Dermis blood vessel endothelial cell (primary cell): ENCODE measurements around the gene PSMD12. TPM values are rescaled to one million over a fixed set of nuclear protein-coding genes. Genes with fewer than 3 reads are reported as not detected.
A peak's percentile ranks its signal among the peaks of the same experiment; 100 is the strongest.
"Not testable (repeated sequence)": the region's sequence is repeated elsewhere in the genome, so short reads cannot be mapped to it uniquely, and the experiment has no call there.

ENCODE experiments used
- DNase-seq: peaks from one replicate; pipeline ENCODE4 v3.0.0; 2010
- total RNA-seq: library from RNA; depleted of rRNA; stranded (reverse); fragments of >200 nt; gene quantifications from 2 replicates; pipeline ENCODE4 v1.2.3, GENCODE V29; 2014

PSMD12 gene
- total RNA-seq, 1 donor from 2014 or later: 22.8 TPM

DNA sequence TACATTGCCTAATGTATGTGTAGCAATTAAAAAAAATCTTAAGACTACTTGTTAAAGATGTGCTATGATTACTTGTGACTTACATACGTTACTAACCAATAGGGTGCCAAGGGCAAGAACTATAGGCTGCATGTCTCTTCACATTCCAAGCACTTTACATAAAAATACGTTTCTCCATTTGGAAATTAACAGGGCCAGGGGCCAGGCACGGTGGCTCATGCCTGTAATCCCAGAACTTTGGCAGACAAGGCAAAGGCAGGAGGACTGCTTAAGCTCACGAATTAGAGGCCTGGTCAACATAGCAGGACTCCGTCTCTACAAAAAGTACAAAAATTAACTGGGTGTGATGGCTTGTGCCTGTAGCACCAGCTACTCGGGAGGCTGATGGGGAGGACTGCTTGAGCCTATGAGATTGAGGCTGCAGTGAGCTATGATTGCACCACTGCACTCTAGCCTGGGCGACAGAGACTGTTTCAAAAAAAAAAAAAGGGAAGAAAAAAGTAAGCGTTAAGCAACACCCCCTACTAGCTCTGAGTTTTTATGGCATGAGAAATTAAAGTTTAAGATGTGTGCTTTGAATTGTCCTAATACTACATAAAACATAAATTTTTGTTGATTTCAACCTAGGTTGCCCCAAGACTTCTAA, 12.3 kb downstream of the PSMD12 start:
- no peak for DNase-seq

DNA sequence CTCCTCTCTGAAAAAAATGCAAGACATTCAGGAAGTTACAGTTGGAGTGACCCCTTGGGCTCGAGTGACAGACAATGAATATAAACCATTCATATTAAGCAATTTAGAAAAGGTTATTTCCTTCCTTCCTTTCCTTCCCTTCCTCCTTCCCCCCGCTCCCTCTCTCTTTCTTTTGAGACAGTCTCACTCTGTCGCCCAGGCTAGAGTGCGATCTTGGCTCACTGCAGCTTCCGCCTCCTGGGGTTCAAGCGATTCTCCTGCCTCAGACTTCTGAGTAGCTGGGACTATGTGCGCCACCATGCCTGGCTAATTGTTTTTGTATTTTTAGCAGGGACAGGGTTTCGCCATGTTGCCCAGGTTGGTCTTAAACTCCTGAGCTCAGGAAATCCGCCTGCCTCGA, 13.2 kb downstream of the PSMD12 start:
- no peak for DNase-seq

DNA sequence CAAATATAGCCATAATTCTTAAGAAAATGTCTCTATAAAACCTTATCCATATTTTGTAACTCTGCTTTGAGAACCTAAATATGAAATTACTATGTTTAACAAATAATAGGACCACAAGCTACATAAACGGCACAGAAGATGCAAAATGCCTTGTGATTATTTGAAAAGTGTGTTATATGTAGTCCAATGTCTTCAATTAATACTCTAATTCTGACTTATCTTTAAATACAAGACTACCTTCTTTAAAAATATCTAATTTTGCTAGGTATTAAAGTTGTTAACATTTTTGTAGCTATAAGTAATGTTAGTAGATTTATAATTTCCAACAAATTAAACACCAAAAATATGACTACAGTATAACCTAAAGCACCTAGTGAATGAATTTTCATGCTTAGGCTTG, 17.0 kb downstream of the PSMD12 start:
- no peak for DNase-seq

DNA sequence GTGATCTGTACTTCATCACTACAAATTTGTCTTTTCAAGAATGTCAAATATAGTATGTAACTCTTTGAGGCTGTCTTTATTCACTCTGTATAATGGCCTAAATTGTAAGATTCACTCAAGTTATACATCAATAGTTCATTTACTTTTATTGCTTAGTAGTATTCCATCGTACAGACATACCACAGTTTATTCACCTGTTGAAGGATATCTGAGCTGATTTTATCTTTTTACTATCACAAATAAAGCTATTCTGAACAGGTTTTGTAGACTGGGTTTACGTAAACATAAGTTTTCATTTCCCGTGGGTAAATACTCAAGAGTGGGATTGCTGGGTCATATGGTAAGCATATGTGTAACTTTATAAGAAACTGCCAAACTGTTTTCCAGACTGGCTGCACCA, 18.6 kb downstream of the PSMD12 start:
- no peak for DNase-seq

DNA sequence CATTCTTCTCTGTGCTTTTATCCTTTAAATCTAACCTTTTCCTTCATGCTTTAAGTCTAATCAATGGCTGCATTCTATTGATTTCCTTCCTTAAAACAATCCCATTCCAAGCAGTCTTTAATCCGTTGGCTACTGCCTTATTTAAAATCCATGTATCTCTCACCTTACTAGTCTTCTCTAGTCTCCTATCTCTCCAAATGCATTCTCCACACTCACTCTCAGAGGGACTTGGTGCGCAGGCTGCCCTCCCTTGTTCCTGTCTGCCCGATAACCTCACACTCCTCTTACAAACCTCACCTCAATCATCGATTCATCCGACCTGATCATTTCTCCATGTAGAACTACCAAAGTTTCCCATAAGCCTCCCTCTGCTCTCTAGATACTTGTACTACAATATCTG, 23.1 kb downstream of the PSMD12 start:
- no peak for DNase-seq

DNA sequence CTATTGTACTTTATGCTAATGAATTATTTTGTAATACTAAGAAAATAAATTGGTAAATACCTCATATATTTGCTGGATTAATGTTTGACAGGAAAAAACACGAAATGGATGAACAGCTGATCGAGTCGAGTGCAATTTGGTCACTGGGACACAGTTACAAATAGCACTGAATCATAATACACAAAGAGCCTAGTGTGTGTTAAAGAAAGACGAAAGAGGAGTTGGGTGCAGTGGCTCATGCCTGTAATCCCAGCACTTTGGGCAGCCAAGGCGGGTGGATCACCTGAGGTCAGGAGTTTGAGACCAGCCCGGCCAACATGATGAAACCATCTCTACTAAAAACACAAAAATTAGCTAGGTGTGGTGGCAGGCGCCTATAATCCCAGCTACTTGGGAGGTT, 28.0 kb downstream of the PSMD12 start:
- not testable (repeated sequence) for DNase-seq

DNA sequence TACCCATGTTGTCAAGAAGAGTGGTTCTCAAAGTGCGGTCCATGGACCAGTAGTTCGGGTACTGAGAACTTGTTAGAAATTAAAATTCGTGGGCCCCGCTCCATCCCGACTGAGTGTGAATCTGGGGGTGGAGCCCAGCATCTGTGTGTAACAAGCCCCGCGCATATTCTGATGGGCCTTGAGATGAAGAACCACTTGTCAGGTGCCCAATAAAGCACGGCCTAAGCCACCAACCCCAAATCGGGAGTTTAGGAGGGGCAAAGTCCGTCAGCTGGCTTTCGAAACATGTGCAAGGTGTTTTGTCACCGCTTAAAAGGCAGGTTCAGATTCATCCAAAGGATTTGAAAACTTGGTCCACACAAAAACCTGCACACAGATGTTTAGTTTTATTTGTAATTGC, 29.5 kb downstream of the PSMD12 start:
- DNase-seq: no peak

DNA sequence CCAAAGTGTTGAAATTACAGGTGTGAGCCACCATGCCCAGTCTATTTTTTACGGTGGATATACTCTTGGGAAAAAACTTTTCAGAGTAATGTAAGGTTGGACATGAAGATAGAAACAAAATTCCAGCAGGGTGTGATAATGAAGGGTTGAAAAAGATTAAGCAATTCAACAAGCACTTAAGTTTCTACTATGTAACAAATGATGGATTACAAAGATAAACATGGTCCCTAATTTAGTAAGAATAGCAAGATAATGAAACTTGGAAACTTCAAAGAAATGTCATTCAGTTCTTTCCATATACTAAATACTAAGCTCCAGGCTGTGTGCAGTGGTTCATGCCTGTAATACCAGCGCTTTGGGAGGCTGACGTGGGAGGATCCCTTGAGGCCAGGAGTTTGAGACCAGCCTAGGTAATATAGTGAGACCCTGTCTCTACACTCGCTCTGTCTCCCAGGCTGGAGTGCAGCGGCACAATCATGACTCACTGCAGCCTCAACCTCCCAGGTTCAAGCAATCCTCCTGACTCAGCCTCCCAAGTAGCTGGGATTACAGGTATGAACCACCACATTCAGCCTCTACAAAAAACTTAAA, 31.0 kb downstream of the PSMD12 start:
- no peak for DNase-seq

DNA sequence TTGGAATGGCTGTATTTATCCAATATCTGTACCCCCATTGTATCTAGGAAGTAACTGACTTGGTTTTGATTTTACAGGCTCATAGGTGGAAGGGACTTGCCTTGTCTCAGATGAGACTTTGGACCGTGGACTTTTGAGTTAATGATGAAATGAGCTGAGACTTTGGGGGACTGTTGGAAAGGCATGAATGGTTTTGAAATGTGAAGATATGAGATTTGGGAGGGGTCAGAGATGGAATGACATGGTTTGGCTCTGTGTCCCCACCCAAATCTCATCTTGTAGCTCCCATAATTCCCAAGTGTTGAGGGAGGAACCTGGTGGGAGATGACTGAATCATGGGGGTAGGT, 34.2 kb downstream of the PSMD12 start:
- not testable (repeated sequence) for DNase-seq

DNA sequence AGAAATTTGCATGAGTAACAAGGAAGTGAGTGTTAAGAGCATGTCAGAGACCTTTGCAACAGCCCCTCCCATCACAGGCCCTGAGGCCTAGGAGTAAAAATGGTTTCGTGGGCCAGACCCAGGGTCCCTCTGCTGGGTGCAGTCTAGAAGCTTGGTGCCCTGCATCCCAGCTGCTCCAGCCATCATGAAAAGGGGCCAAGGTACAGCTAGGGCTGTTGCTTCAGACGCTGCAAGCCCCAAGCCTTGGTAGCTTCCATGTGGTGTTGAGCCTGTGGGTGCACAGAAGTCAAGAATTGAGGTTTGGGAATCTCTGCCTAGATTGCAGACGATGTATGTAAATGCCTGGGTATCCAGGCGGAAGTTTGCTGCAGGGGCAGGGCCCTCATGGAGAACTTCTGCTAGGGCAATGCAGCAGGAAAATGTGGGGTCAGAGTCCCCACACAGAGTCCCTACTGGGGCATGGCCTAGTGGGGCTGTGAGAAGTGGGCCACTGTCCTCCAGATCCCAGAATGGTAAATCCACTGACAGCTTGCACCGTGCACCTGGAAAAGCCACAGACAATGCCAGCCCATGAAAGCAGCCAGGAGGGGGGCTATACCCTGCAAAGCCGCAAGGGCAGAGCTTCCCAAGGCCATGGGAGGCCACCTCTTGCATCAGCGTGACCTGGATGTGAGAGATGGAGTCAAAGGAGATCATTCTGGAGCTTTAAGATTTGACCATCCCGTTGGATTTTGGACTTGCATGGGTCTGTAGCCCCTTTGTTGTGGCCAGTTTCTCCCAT, 34.8 kb downstream of the PSMD12 start:
- not testable (repeated sequence) for DNase-seq

DNA sequence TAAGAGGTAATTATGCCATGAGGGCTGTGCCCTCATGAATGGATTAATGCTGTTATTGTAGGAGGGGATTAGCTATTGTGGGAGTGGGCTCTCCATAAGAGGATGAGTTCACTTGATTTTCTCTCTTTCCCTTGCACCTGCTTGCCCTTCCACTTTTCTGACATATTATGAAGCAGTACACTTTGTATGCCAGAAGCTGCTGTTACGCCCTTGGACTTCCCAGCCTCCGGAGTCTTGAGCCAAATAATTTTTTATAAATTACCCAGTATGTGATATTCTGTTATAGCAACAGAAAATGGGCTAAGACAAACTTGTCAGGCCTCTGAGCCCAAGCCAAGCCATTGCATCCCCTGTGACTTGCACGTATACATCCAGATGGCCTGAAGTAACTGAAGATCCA, 38.4 kb downstream of the PSMD12 start:
- DNase-seq: no peak

DNA sequence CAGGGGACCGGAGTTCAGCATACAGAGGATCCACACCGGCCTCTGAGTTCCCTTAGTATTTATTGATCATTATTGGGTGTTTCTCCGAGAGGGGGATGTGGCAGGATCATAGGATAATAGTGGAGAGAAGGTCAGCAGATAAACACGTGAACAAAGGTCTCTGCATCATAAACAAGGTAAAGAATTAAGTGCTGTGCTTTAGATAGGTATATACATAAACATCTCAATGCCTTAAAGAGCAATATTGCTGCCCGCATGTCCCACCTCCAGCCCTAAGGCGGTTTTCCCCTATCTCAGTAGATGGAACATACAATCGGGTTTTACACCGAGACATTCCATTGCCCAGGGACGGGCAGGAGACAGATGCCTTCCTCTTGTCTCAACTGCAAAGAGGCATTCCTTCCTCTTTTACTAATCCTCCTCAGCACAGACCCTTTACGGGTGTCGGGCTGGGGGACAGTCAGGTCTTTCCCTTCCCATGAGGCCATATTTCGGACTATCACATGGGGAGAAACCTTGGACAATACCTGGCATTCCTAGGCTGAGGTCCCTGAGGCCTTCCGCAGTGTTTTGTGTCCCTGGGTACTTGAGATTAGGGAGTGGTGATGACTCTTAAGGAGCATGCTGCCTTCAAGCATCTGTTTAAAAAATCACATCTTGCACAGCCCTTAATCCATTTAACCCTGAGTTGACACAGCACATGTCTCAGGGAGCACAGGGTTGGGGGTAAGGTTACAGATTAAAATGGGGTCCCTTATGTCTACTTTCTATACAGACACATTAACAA, 39.2 kb downstream of the PSMD12 start:
- not testable (repeated sequence) for DNase-seq

DNA sequence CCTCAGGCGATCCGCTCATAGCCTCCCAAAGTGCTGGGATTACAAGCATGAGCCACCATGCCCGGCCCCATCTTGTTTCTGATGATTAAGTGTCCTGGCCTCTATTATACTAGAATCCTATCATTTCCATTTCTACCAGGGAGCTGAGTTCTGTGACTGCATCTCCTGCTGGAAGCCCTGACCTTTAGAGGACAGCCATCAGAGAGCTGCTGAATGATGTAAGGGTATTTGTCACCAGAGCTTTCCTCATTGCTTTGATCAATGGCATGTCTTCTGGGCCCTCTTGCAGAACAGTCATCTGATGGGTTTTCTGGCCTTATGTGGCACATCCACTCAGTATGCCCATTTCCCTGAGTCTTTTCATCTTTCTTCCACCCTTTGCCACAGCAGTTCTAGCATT, 39.9 kb downstream of the PSMD12 start:
- no peak for DNase-seq

DNA sequence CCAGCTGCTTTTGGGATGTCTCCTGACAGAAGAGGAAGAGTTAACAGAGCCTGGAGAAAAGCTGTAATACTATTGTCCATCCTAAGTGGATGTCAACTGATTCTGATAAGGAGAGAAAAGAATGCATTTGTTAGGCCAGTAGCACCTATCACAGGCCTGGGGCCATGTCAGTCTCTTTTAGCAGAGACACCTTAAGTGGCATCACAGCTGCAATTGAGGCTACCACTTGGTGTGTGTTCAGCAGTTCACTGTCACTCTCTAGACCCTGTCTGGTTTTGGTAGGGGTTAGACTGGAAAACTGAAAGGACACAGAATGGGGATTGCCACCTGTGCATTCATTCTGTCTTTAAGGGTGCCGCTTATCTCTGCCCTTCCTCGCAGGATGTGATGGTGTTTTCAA, 42.0 kb downstream of the PSMD12 start:
- no peak for DNase-seq

DNA sequence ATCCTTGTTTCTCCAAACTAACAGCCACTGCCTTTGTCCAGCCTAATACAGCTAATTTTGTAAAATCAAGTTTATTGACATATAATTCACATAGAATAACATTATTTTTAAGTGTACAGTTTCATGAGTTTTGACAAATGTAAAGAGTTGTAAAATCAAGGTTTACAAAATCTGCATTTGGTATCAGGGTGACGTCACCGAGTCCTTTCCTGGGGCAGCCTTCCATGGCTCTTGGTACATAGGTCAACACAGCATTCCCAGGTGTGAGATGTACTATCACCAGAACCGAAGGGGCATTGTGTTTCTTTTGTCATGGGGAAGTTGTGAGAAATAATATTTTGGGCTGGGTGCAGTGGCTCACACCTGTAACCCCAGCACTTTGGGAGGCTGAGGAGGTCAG, 42.9 kb downstream of the PSMD12 start:
- DNase-seq: no peak

DNA sequence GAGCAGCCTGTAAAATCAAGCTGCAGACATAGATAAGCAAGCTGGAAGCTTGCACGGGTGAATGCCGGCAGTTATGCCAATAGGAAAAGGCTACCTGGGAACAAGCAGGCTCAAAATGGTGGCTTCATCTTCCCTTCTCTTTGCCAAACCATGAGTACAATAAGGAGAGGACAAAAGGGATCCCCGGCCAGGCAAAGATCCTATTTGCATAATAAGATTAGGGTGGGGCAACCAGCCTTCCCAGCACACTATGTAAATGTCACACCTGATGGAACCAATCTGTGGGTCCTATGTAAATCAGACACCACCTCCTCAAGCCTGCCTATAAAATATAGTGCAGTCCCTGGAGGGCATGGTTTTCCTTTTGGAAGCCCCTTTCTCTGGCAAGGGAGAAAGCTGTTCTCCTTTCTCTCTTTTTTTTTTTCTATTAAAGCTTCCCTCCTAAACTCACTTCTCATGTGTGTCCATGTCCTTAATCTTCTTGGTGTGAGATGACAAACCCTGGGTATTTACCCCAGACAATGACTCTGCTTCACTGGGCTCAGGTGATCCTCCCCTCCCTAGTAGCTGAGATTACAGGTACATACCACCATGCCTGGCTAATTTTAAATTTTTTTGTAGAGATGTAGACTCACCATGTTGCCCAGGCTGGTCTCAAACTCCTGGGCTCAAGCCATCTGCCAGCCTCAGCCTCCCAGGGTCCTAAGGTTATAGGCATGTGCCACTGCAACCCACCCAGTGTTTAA, 44.2 kb downstream of the PSMD12 start:
- DNase-seq: no peak

DNA sequence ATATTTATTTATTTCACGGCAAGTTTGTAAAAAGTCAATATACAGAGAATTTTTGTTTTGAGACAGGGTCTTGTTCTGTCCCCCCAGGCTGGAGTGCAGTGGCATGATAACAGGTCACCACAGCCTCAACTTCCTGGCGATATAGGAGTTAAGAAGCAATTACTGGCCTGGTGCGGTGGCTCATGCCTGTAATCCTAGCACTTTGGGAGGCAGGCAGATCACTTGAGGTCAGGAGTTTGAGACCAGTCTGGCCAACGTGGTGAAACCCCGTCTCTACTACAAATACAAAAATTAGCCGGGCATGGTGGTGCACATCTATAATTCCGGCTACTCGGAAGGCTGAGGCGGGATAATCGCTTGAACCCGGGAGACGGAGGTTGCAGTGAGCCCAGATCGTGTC, 44.9 kb downstream of the PSMD12 start:
- DNase-seq: not testable (repeated sequence)

DNA sequence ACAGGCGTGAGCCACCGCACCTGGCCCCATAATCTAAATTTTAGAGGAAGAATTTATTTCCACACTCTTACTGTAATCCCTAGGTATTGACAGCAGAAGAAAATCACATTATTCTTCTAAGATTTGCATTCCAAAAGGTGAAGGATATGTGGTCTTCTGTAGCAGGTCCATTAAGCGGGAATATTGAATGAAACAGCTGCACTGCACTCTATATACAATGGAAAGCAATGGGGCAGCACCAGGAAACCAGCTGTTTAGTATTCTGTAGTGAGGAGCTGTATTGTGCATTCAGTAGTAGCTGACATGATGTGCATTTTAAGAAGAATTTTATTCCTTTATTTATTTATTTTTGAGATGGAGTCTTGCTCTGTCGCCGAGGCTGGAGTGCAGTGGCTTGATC, 49.6 kb downstream of the PSMD12 start:
- no peak for DNase-seq

DNA sequence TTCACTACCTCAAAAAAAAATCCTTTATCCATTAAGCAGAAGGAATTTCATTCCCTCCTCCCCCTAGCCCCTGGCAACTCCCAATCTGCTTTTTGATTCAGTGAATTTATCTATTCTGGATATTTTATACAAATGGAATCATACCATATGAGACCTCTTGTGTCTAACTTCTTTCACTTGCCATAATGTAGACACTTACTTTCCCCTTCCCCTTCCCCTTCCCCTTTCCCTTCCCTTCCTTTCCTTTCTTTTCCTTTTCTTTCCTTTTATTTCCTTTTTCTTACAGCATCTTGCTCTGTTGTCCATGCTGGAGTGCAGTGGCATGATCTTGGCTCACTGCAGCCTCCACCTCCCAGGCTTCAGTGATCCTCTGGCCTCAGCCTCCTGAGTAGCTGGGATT, 50.5 kb downstream of the PSMD12 start:
- DNase-seq: no peak

DNA sequence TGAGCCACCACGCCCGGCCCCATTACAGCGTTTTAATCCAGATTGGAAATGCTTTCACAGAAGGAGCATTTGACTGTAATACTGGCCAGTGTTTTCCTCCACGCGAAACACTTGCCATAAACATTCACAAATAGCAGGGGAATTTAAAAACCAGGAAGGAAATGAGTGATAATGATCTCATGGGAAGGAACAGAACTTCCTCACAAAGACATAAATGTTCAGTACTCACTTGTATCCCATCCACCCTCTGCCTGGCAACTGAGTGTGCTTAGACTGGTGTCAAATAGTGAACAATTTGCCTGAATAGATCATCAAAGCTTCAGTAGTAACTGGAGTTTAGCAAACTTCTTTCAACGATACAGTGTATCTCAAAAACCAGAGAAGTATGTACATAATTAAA, 54.1 kb downstream of the PSMD12 start:
- peak; percentile 75 for DNase-seq

DNA sequence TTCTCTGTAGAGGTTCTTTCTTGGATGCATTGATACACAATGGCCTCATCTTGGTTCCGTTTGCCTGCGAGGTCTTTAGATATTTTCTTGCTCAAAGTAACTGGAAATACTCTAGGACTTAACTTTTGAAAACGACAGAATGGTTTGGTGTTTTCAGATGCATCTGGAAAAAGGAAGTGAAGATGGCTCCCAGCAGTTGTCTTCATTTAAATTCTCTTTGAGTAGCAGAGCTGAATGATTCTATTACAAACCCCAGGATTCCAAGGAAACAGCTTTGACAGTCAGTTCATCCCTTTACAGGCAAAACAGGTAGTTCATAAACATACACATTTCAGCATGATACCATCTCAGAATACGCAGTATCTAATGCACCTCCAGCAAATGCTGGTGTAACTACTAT, 54.8 kb downstream of the PSMD12 start:
- no peak for DNase-seq

DNA sequence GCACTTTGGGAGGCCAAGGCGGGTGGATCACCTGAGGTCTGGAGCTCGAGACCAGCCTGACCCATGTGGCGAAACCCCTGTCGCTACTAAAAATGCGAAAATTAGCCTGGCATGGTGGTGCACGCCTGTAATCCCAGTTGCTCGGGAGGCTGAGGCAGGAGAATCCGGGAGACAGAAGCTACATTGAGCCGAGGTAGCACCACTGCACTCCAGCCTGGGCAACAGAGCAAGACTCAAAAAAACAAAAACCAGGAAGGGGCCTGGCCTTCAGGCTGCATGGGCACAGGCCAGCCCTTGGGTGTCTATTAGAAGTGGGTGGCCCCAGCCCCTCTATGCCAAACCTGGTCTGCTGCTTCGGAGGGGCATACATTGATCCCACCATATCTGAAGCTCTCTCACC, 56.0 kb downstream of the PSMD12 start:
- DNase-seq: no peak
